SK-N-SH treated with all-trans-retinoic acid at 6 μM for 48 hours (cell line): ENCODE data around the gene LRRC38.

ENCODE experiments used
- ATAC-seq: fragments of 200-7000 bp; cut with Tn5 transposase; 3 replicates; pipeline ENCODE4 v1.9.1; 2020; ENCODE audit warnings: mild to moderate bottlenecking, moderate library complexity
- ARNTL ChIP-seq: fragments of 450-650 bp; formaldehyde crosslinking; IDR thresholded peaks from 2 replicates; pipeline ENCODE4 v1.5.0; 2020; ENCODE audit warnings: low read depth, mild to moderate bottlenecking, moderate library complexity, borderline replicate concordance
- BACH2 ChIP-seq: fragments of 250-450 bp; sonication (Bioruptor Pico); IDR thresholded peaks from 2 replicates; pipeline ENCODE4 v1.9.0; 2021; ENCODE audit warnings: mild to moderate bottlenecking, borderline replicate concordance
- CSDC2 ChIP-seq: fragments of 250-450 bp; sonication (Bioruptor Pico); IDR thresholded peaks from 2 replicates; pipeline ENCODE4 v1.5.0; 2020; ENCODE audit warnings: mild to moderate bottlenecking, moderate library complexity
- GLIS3 ChIP-seq: fragments of 250-450 bp; sonication (Bioruptor Pico); IDR thresholded peaks from 2 replicates; pipeline ENCODE4 v1.5.0; 2020; ENCODE audit warnings: mild to moderate bottlenecking, moderate library complexity
- ISL1 ChIP-seq: fragments of 250-450 bp; sonication (Bioruptor Pico); IDR thresholded peaks from 2 replicates; pipeline ENCODE4 v2.1.2; 2022; ENCODE audit warnings: mild to moderate bottlenecking, moderate library complexity
- OSR1 ChIP-seq: fragments of 250-450 bp; sonication (Bioruptor Pico); IDR thresholded peaks from 2 replicates; pipeline ENCODE4 v1.8.0; 2022; ENCODE audit warnings: moderate library complexity, mild to moderate bottlenecking, inconsistent platforms
- PATZ1 ChIP-seq: fragments of 250-450 bp; sonication (Bioruptor Pico); IDR thresholded peaks from 2 replicates; pipeline ENCODE4 v1.8.0; 2020; ENCODE audit warnings: mild to moderate bottlenecking, moderate library complexity, borderline replicate concordance
- POU6F1 ChIP-seq: fragments of 250-450 bp; sonication (Bioruptor Pico); IDR thresholded peaks from 2 replicates; pipeline ENCODE4 v1.8.0; 2021; ENCODE audit warnings: low read depth, mild to moderate bottlenecking, moderate library complexity, borderline replicate concordance
- PPARA ChIP-seq: fragments of 250-450 bp; sonication (Bioruptor Pico); IDR thresholded peaks from 2 replicates; pipeline ENCODE4 v1.5.0; 2020; ENCODE audit warnings: mild to moderate bottlenecking, borderline replicate concordance
- RARB ChIP-seq: fragments of 250-450 bp; sonication (Bioruptor Pico); IDR thresholded peaks from 2 replicates; pipeline ENCODE4 v1.8.0; 2021; ENCODE audit warnings: mild to moderate bottlenecking, moderate library complexity
- TOX ChIP-seq: fragments of 250-450 bp; sonication (Bioruptor Pico); IDR thresholded peaks from 2 replicates; pipeline ENCODE4 v1.8.0; 2021; ENCODE audit warnings: mild to moderate bottlenecking, moderate library complexity, borderline replicate concordance
- TSHZ2 ChIP-seq: fragments of 250-450 bp; sonication (Bioruptor Pico); IDR thresholded peaks from 2 replicates; pipeline ENCODE4 v1.5.0; 2020; ENCODE audit warnings: mild to moderate bottlenecking, moderate library complexity
- ZC3H10 ChIP-seq: fragments of 250-450 bp; sonication (Bioruptor Pico); IDR thresholded peaks from 2 replicates; pipeline ENCODE4 v1.5.1; 2021; ENCODE audit warnings: mild to moderate bottlenecking, moderate library complexity
- ZFP3 ChIP-seq: fragments of 250-450 bp; sonication (Bioruptor Pico); IDR thresholded peaks from 2 replicates; pipeline ENCODE4 v1.5.0; 2020; ENCODE audit warnings: mild to moderate bottlenecking, moderate library complexity
- ZFP30 ChIP-seq: fragments of 450-650 bp; formaldehyde crosslinking; IDR thresholded peaks from 2 replicates; pipeline ENCODE4 v1.5.0; 2022; ENCODE audit warnings: mild to moderate bottlenecking, moderate library complexity
- ZNF565 ChIP-seq: fragments of 450-650 bp; formaldehyde crosslinking; conservative IDR thresholded peaks from 2 replicates; pipeline ENCODE4 v1.5.0; 2020; ENCODE audit warnings: low read depth, mild to moderate bottlenecking, moderate library complexity
- ZNF70 ChIP-seq: fragments of 450-650 bp; formaldehyde crosslinking; IDR thresholded peaks from 2 replicates; pipeline ENCODE4 v1.5.0; 2020; ENCODE audit warnings: mild to moderate bottlenecking, moderate library complexity
- ZNF8 ChIP-seq: fragments of 450-650 bp; formaldehyde crosslinking; IDR thresholded peaks from 2 replicates; pipeline ENCODE4 v1.5.0; 2020; ENCODE audit warnings: mild to moderate bottlenecking, moderate library complexity
- TF ChIP-seq, protein P1 (sequence below): fragments of 250-450 bp; sonication (Bioruptor Pico); IDR thresholded peaks from 2 replicates; pipeline ENCODE4 v1.5.1; 2021; ENCODE audit warnings: mild to moderate bottlenecking, moderate library complexity

LRRC38 gene

GRCh38 chr1:13494025-13494424 is 19.8 kb downstream of the LRRC38 start:
- ATAC-seq: no peak
- TF ChIP-seq ZC3H10 (CRISPR knock-in tag) (no peak), PATZ1 (no peak), RARB (CRISPR knock-in tag) (no peak), CSDC2 (CRISPR knock-in tag) (no peak), BACH2 (CRISPR knock-in tag) (no peak)

- no peak for ATAC-seq
- TF ChIP-seq TSHZ2 (CRISPR knock-in tag) (no peak), ZNF8 (CRISPR knock-in tag) (no peak), ZNF565 (CRISPR knock-in tag) (no peak), ZFP30 (no peak), ZC3H10 (CRISPR knock-in tag) (no peak), POU6F1 (CRISPR knock-in tag) (no peak), ISL1 (CRISPR knock-in tag) (no peak), ZFP3 (CRISPR knock-in tag) (no peak), PPARA (no peak), ZNF70 (CRISPR knock-in tag) (no peak), CSDC2 (CRISPR knock-in tag) (no peak)
- TF ChIP-seq, protein P1, sequence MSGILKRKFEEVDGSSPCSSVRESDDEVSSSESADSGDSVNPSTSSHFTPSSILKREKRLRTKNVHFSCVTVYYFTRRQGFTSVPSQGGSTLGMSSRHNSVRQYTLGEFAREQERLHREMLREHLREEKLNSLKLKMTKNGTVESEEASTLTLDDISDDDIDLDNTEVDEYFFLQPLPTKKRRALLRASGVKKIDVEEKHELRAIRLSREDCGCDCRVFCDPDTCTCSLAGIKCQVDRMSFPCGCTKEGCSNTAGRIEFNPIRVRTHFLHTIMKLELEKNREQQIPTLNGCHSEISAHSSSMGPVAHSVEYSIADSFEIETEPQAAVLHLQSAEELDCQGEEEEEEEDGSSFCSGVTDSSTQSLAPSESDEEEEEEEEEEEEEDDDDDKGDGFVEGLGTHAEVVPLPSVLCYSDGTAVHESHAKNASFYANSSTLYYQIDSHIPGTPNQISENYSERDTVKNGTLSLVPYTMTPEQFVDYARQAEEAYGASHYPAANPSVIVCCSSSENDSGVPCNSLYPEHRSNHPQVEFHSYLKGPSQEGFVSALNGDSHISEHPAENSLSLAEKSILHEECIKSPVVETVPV (CRISPR knock-in tag): no peak
Measured at GRCh38 chr1:13492711-13493110, 21.1 kb downstream of the LRRC38 start.

DNA sequence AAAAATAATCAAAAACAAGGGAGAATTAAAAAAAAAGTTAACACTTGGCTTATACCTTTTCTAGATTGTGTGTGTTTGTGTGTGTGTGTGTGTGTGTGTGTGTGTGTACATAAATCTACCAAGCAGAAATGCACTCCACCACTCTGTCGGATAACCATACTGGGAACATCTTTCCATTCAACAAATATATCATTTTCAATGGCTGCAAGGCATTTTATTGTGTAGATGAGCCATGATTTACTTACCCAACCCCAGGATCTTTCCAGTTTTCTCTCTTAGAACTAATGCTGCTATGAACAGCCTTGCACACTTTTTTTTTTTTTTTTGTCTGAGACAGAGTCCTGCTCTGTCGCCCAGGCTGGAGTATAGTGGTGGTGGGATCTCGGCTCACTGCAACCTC is 25.8 kb downstream of the LRRC38 start:
- ATAC-seq: no peak
- no peak for TF ChIP-seq RARB (CRISPR knock-in tag)
- no peak for TF ChIP-seq ZC3H10 (CRISPR knock-in tag)
- no peak for TF ChIP-seq ZFP30
- TF ChIP-seq POU6F1 (CRISPR knock-in tag): no peak
- TF ChIP-seq ZFP3 (CRISPR knock-in tag): no peak
- no peak for TF ChIP-seq ZNF8 (CRISPR knock-in tag)
- TF ChIP-seq TOX: no peak
- no peak for TF ChIP-seq PATZ1
- no peak for TF ChIP-seq ARNTL (CRISPR knock-in tag)
- no peak for TF ChIP-seq ZNF70 (CRISPR knock-in tag)
- no peak for TF ChIP-seq BACH2 (CRISPR knock-in tag)
- no peak for TF ChIP-seq OSR1
- no peak for TF ChIP-seq PPARA
- no peak for TF ChIP-seq ZNF565 (CRISPR knock-in tag)
- no peak for TF ChIP-seq GLIS3 (CRISPR knock-in tag)
- TF ChIP-seq, all 23 proteins: peak for 0
